GM23248 (cell line): ENCODE data around the gene DHRS4L2.

ENCODE experiments used
- EZH2 ChIP-seq: fragments of 200-600 bp; sonication (generic); IDR thresholded peaks from 2 replicates; pipeline ENCODE4 v1.6.1; 2018; ENCODE audit warnings: antibody characterized with exemption, mild to moderate bottlenecking; ENCODE audit not compliant: insufficient read depth, poor library complexity, severe bottlenecking
- EZH2phosphoT487 ChIP-seq: fragments of 200-600 bp; sonication (generic); IDR thresholded peaks from 2 replicates; pipeline ENCODE4 v1.6.1; 2018; ENCODE audit warnings: antibody characterized with exemption, moderate library complexity, mild to moderate bottlenecking, low read depth; ENCODE audit not compliant: insufficient read depth

DNA sequence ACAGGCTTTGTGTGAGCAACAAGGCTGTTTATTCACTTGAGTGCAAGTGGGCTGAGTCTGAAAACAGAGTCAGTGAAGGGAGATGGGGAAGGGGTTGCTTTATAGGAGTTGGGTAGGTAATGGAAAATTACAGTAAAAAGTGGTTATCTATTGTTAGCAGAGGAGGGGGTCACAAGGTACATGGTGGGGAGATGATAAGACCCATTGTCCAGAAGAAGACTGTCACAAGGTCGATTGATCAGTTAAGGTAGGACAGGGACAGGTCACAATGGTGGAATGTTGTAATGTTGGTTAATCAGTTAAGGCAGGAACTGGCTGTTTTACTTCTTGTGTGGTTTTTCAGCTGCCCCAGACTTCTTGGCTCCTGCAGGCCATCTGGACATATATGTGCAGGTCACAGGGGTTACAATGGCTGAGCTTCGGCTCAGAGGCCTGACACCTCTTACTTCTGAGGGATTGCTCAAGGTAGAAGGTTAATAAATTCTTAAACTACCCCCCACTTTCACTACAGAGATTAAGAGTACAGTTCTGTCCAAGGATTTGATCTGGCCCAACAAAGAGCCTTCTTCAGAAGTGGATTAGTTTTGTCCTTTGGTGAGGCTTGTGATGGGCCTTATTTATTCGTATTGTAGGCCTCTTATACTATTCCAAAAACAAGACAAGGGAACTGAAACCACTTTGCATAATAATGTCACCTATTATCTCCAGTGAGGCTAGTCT is 49.0 kb upstream of the DHRS4L2 start:
- TF ChIP-seq EZH2 (no peak), EZH2phosphoT487 (no peak)
